GM18870 (cell line): ENCODE measurements around the gene LONRF2.
"Not testable (repeated sequence)": the region's sequence is repeated elsewhere in the genome, so short reads cannot be mapped to it uniquely, and the experiment has no call there.

Experiments
- ATAC-seq: cut with Tn5 transposase; IDR thresholded peaks from one replicate; pipeline ENCODE4 v1.9.1; 2021; ENCODE audit warnings: moderate library complexity; ENCODE audit not compliant: unreplicated experiment

Gene LONRF2

DNA sequence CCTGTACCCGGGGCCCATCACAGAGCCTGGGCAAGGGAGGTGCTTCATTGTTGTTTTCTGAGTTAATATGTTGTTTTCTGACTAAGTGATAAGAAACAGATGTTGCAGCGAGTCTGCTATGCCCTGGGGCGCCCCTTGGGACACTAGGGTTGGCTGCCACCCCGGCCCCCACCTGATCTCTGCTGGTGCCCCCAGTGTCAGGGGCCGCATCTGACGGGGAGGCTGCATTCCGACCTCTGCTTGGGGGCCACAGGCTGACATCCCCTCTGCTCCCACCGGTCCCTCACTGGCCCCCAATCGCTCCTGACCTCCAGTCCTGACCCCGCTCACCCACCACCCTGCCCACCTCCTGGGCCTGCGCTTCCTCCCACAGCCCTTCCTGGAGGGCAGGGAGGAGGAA is 65.9 kb downstream of the LONRF2 start:
- no peak for ATAC-seq

DNA sequence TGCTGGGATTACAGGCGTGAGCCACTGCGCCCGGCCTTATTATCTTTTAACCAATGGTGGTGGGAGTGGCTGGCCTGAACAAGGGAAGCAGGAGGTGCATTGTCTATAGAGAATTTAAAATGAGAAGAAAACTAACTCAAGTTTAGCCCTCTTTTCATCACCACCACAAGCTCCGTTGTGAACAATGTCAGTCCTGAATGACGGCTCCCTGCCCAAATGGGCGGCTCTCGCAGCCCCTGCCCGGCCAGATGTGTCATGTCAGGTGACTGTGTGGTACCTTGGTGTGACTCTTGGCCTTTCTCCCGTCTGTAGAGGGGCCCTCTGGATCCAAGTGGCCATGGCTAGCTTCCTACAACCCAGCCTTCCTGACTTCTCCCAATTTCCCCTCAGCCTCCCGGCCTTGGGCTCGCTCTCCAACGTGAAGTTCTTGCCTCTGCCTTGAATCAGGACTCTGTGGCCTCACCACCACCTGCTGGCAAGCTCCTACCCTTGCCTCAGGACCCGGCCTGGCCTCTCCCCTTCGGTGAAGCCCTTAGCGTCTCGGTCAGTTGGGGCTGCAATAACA is 67.6 kb downstream of the LONRF2 start:
- no peak for ATAC-seq

DNA sequence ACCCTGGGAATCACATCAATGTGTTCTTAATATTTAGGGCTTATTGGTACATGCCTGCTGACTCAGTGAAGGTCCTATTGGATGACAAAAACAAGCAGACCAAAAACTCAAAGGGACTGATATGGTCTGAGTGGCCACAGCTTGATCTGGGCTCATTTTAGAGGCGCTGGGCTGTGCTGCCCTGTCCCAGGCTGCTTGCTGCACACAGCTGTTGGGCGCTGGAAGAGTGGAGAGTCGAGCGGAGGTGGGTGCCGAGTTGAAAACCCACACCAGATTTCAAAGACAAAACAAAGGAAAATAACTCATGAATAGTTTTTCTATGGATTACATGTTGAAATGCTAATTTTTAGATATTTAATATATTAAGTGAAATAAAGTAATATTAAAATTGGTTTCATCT is 68.5 kb downstream of the LONRF2 start:
- ATAC-seq: no peak

DNA sequence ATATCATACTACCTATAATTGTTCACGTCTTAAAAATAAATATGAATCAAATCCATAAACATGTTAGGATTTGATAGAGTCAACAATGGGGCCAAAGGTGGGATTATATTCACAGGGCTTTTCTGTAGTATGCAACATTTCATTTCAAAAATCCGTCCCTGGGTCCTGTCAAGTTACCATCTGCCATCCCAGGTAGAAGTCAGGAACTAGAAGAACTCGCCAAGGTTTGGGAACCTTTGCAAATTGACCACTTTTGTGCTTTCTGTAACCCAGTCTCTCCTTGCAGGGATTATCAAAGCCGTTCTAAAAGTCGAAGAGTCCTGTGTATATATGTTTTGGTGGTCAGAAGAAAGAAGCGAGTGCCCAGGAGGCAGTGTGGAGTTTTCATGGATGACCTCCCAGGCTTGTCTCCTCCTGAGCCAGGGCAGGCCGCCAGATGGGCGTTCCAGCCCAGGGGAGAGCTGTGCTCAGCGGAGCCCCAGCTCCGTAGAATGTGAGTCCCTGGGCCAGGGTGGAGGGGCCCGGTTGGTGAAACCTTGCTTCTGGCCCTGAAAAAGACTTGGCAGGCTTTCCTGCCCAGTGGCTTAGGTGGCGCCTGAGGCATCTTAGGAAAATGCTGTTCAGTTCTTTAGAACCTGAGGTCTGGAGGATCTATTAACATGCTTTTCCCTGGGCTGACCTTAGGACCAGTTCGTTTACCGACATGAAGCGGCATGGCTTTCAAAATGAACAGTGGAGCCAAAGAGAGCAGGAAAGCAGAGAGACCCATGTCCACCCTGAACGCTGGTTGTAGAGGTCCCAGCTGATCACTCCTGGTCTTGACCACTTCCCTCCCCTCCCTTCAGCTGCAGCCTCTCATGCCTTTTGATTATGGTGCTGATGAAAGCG is 69.2 kb downstream of the LONRF2 start:
- no peak for ATAC-seq

DNA sequence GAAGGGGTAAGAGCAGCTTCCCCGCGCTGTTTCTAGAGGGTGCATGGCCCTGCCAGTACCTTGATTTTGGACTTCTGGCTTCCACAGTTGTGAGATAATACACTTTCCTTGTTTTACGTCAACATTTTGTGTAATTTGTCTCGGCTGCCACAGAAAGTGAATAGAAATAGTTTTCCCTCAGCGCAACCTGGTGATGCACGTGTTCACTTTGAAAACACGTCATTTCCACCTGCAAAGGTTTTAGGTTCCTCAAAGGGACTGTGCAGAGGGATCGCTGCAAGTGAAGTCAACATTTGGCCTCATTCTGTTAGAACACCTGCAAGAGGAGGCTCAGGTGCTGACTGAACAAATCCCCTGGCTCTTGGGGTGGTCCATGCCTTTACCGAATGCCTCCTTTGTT is 71.7 kb downstream of the LONRF2 start:
- no peak for ATAC-seq

DNA sequence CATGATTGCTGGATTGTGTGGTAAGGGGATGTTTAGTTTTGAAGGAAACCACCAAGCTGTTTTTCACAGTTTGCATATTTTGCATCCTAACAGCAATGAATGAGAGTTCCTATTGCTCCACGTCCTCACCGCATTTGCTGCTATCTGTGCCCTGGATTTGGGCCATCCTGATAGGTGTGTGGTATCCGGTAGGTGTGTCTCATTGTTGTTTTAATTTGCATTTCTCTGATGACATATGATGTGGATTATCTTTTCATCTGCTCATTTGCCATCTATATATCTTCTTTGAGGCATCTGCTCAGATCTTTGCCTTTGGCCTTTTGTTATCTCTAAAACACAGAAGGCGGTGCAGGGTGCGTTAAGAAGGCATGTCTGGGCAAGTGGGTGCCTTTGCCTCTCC is 73.3 kb downstream of the LONRF2 start:
- no peak for ATAC-seq

DNA sequence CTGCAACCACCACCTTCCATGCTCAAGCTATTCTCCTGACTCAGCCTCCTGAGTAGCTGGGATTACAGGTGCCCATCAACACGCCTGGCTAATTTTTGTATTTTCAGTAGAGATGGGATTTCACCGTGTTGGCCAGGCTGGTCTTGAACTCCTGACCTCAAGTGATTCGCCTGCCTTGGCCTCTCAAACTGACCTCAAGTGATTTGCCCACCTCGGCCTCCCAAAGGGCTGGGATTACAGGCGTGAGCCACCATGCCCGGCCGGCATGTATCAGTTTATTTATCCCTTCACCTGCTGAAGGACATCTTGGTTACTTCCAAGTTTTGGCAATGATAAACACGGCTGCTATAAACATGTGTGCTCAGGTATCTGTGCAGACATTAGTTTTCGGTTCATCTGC is 73.7 kb downstream of the LONRF2 start:
- ATAC-seq: not testable (repeated sequence)

DNA sequence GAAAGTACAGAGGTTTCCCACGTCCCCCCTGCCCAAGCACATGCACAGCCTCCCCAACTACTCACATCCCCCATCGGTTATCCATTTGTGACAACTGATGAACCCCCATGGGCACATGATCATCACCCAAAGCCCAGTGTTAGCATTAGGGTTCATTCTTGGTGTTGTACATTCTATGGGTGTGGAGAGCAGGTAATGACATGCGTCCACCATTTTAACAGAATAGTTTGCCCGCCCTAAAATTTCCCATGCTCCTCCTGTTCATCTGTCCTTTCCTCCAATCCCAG is 74.3 kb downstream of the LONRF2 start:
- no peak for ATAC-seq

DNA sequence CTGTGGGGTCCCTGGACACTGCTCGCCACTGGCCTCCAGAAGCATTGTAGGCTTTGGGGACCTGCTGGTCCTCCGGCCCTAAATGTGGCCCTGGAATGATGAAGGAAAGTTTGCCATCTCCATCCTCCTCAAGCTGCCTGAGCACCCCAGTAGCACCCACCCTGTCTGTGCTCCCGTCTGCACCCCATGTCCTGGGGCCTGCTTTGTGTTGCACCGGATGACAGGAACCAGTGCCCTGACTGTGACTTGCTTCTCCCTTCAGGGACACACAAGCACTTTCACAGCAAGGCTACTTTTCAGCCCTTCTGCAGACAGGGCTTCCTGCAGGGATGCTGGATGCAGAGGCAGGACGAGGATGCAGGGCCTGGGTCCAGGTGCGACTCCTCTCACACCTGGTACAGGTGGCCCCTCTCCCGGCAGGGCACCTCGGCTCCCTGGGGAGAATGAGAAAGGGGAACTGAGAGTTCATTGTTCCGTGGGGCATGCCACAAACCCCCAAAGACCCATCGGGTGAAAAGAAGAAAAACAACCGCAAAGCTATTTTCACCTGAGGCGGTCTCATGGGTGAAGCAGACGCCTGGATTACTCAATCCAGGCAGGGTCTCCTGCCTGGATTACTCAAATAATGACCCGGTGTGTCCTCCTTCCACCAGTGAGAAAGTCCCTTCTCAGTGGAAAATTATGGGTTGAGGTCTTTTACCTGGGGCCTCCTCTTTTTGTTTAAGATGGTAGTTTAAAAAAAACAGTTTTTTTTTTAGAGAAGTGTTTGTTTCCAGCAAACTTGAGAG is 74.9 kb downstream of the LONRF2 start:
- peak; percentile 79 for ATAC-seq

DNA sequence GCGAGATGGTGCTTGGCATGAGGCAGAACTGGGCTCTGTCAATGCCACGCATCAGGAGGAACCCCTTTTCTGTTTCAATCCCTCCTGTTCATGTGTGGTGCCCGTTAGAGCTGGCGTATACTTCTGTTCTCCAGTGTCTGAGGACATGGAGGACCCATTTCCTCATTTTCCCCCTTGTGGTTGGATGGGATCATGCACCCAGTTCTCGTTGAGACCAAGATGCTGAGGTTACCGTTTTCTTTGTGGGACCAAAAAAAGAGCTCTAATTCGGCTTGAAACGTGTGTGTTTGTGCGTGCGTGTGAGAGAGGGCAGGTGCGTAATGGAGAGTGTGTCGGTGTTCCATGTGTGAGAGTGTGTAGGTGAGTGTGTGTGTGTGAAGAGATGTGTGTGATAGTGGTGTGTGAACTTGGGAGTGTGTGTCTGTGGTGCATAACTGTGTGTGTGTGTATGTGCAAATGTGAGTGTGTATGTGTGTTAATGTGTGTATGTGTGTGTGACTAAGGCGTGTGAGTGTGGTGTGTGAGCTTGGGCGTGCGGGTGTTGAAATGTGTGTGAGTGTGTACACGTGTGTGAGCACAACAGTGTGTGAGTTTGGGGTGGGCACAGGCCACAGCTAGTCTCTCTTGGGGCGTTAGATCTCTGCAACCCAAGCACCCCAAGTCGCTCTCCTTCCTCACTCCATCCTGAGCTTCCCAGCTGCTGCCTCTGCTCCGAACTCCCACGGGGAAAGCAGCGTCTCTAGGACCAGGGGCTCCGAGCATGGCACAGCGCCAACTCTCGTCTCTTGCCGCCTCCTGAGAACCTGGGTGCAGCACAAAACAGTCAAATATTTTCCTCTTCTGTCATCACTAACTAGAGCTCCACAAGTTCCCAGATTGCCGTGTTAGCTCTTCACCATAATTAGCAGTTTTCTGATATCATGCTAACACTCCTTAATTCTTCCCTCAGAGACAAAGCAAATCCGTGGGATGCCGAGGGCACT is 75.8 kb downstream of the LONRF2 start:
- ATAC-seq: no peak

DNA sequence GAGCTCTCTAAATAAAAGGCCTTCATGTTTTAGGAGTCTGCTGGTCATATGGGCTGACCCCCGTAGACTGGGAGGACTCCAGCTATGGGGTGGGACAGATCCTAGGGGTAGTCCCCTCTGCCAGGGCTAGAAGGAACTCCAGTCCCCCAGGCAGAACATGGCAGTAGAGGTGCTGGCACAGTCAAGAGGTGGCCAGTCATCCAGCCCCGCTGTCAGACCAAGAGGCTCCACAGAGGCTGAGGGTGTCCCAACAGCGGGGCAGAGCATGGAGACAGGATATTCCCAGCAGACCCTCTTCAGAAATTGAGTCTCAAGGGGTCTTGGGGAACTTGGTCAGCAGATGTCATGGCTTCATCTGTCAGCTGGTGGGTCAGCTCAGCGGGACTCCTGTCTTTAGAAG is 76.6 kb downstream of the LONRF2 start:
- no peak for ATAC-seq

DNA sequence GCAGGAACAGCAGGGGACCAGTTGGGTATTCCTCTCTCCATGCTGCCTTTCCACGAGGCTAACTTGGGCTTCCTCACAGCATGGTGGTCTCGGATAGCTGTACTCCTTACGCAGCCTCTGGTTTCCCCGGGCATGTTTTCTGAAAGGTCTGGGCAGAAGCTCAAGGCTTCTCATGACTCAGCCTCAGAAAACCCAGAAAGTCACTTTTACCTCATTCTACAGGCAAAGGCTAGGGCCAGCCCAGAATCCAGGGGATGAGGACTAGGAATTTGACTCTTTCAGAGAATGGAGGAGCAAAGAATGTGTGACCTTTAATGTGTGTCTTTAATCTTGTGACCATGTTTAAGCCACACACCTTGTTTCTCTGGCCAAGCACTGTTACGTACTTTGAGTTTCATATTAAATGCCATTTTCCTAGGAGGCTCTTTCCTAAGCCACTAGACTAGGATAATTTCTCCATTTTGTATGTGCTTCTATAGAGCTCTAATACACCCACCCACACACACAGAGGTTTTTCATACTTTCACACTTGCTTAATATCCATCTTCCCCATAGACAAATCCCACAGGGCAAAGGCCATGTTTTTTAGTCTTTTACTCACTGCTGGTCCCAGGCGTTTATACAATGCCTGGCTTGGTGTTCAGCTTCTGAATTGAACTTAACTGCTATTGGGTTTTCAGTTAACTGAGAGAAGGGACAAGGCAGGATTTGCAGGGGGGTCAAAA is 77.3 kb downstream of the LONRF2 start:
- no peak for ATAC-seq

DNA sequence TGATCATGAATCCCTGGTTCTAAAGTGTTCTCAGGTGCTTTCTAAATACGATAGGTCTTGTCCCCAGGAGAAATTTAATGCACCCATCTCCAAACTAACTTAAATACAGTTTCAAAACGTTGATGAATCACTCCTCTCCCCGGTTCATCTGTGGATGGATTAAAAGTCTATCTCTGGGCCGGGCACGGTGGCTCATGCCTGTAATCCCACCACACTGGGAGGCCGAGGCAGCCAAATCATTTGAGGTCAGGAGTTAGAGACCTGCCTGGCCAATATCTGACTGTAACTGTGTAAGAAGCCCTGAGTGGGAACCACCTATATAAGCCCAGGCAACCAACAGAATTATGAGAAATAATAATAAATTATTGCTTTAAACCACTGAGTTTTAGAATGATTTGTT is 78.7 kb downstream of the LONRF2 start:
- no peak for ATAC-seq

DNA sequence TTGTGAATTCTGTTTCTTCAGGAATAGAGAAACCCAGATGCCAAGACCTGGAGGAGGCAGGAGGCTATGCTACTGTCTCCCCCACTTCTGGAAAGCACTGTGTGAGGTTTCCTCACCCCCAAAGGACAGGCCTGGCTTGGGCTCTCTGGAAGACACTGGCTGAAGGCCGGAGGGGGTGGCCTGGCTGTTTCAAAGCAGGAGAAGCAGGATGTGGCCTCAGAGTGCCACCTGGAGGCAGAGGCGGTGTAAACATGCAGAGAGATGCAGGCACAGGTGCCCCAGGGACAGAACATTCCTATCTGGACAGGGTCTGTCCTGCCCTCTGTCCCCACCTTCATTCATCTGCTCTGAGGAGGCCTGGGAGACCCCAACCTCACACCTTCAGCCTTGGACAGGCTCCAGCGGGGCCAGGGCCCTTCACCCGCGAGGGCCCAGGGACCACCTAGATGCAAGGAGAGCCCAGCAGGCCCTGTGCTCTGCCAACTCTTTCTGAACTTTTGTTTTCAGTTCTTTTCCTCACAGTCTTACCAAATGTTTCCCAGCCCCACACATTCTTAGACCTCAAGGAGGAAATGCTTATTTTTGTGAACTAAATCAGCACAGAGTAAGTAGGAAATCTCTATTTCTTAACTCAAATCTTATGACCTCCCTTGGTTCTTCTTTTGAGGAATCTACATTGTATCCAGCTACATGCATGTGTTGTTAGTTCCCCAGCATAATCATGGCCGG is 79.2 kb downstream of the LONRF2 start:
- no peak for ATAC-seq

DNA sequence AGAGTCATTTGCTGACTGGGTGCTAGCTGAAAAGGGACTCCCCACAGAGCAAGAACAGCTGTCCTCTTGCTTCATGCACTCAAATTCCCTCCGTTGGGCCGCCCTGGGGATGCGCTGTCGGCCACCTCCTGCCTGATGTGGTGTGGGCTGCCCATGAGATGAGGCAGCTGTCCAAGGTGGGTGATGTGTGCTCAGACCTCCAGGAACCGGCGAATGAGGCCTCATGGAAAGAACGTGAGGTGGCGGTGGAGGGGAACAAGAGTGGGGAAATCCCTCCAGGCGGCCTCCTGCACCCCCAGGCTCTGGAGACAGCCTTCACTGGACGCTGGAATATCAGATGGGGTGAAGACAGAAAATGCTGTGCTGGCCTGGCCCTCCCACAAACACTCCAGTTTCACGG is 79.8 kb downstream of the LONRF2 start:
- ATAC-seq: no peak

DNA sequence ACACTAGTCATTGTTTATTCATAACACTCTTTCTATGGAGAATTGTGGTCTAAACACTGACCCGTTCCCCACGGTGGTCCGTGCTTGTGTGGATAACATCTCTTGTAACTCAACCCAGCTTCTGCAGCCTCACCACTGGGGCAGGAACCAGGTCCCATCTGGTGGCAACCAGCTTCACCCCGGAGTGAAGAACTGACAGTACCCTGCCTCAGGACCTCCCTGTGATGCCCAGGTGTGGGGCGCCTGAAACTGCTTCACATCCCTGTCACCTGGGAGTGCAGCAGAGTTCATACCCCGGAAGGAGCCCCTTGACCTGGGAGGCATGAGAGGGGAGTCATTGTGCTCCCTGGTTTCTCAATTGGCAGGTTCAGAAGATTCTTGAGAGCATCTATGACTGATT is 81.1 kb downstream of the LONRF2 start:
- no peak for ATAC-seq

DNA sequence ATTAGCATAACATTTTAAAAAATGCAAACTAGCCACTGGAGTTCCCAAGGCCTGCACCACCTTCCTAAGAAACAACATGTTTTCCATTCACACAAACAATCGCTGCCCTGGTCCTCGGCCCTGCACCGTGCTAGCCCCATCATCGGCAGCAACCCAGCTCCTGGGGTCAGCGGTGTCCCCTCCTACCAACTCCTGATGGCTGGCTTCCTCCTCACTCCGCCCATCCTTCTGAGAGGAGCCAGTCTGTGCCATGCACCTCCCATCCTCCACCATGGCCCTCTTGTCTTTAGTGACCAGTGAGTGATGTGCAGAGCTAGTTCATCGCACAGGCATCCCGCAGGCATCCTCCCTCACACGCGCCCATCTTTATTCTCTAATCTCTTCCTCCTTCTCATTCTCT is 81.9 kb downstream of the LONRF2 start:
- ATAC-seq: no peak

DNA sequence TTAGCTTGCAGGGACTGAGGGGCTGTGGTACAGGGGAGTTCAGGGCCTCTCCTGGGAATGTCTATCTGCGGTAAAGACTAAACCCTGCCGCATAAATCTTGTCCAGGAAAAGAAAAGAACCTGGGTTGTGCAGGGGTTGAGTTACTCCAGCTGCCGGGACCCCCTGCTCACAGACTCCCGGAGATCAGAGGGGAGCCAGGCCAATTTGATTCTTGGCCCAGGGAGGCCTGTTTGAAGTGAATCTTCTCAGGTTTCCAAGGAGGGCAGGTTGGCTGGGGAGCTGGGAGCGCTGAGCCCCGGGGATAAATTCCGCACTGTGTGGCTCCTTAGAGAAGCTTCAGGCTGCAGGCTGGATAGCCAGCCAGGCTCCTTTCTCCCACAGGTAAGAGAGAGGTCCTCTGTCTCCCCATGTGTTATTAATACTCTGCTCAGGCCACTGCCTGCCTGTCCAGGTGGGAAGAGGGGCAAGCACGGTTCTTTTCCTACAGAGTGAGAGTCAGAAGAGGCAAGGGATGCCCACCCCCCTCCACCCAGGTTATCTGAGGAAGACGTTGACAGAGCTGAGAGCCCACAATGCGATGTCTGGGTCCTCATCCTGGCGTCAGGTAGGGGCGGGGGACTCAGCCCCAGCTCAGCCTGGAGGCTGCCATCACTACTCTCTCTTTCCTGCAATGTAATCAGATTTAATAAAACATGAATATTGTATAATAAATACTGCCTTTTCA is 82.7 kb downstream of the LONRF2 start:
- ATAC-seq: no peak

DNA sequence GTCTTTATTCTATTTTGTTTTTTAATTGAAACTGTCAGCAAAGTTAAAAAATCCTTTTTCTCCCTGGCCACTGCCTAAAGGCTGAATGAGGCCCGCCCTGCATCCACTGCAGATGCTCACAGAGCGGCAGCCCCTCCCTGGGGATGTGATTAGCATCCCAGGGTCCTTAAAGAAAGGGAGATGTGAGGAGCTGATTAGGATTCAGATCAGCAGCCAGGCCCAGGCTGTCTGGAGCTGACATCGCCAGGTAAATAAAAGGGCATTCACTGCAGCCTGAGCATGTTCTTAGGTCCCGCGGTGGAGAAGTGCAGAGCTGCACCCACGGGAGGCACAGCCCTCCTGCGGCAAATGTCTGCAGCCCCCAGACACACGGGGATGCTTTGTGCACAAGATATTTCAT is 83.8 kb downstream of the LONRF2 start:
- ATAC-seq: no peak
